Parietal lobe (tissue), 2 donors: ENCODE measurements around the gene ANKRD33B. TPM values are rescaled to one million over a fixed set of nuclear protein-coding genes. Genes with fewer than 3 reads are reported as not detected.

Source experiments
- small RNA-seq: library from RNA; depleted of rRNA; stranded (forward); fragments of <200 nt; gene quantifications from one replicate; pipeline ENCODE3, GENCODE V24; 2014; ENCODE audit warnings: low replicate concordance
- total RNA-seq: library from RNA; depleted of rRNA; stranded (reverse); fragments of >200 nt; gene quantifications from one replicate; pipeline ENCODE4 v1.2.3, GENCODE V29; 2014

ANKRD33B gene
- total RNA-seq = 4.4 TPM

GRCh38 chr5:10563945-10564837 is at the start of gene ANKRD33B:
ANKRD33B (plus strand) TSS chr5:10564070; CDS start chr5:10564468, 398 bp downstream.

Small RNAs within 50 kb of the gene (small RNA-seq; reads per million reads assigned to genes)
- not detected for gene AC012629.4
- not detected for gene AC112200.1

Other genes with a start within 250 kb of the ANKRD33B start
- 355 TPM for gene MARCHF6, start 210.4 kb upstream of the ANKRD33B start, total RNA-seq
- gene ROPN1L, start 122.2 kb upstream of the ANKRD33B start, total RNA-seq = 2.2 TPM
- 20.0 TPM for gene DAP, start 197.2 kb downstream of the ANKRD33B start, total RNA-seq